Measurements from ENCODE around the gene LRMDA.

The LRMDA gene

DNA sequence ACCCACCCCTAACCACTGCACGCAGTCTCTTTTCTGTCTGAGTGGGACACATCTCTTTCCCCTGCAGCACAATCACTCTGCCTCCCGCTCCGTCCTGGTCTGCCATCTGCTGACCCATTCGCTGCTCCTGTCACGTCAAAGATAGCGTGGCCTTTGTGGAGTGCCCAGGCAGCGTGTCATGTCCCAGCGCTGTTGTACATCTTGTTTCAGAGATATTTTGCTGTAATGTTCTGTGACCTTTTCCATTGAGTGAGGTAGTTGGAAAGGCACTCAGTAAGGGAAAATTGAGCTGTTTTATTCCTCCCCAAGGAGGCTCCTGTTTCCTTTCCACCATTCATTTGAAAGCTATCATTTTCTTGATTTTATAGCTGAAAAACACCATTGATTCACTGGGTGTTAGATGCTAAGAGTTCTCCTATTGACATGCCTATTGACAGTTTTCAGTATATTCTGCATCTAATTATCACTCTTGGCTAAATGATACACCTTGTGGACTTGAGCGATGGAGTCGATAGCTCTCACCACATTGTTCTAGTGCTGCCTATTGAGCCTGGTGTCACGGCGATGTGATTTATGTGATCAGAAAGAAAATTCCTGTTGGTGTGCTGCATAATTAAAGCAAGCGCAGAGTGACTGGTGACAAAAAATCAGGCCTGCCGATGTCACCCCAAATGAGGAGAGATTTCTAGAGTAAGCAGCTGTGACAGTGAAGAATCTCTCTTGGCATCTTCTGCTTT lies 372.6 kb downstream of the LRMDA start:
- no peak for DNase-seq (ENCODE audit: extremely low read depth, low read depth)
- TF ChIP-seq, protein P1, sequence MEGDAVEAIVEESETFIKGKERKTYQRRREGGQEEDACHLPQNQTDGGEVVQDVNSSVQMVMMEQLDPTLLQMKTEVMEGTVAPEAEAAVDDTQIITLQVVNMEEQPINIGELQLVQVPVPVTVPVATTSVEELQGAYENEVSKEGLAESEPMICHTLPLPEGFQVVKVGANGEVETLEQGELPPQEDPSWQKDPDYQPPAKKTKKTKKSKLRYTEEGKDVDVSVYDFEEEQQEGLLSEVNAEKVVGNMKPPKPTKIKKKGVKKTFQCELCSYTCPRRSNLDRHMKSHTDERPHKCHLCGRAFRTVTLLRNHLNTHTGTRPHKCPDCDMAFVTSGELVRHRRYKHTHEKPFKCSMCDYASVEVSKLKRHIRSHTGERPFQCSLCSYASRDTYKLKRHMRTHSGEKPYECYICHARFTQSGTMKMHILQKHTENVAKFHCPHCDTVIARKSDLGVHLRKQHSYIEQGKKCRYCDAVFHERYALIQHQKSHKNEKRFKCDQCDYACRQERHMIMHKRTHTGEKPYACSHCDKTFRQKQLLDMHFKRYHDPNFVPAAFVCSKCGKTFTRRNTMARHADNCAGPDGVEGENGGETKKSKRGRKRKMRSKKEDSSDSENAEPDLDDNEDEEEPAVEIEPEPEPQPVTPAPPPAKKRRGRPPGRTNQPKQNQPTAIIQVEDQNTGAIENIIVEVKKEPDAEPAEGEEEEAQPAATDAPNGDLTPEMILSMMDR (IDR thresholded peaks at IDR 0.05; ENCODE audit: low read depth, low read length), result no peak

DNA sequence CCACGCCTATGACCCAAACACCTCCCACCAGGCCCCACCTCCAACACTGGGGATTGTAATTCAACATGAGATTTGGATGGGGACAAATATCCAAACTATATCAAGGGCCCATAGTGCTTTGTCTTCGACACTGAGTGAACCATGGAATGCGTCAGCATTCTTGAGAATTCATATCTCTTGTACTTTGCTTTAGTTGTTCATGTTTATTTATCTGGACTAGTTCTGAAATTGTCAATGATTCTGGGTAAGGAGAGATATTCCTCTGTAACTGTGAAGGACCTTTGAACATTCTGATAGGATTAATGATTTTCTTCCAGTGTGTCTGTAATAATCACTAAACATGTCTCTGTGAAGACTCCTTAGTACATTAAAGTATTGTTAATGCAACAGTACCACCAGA lies 374.8 kb downstream of the LRMDA start:
- no peak for DNase-seq (ENCODE audit: extremely low read depth, low read depth)
- TF ChIP-seq, protein P1 (IDR thresholded peaks at IDR 0.05; ENCODE audit: low read depth, low read length), result no peak

DNA sequence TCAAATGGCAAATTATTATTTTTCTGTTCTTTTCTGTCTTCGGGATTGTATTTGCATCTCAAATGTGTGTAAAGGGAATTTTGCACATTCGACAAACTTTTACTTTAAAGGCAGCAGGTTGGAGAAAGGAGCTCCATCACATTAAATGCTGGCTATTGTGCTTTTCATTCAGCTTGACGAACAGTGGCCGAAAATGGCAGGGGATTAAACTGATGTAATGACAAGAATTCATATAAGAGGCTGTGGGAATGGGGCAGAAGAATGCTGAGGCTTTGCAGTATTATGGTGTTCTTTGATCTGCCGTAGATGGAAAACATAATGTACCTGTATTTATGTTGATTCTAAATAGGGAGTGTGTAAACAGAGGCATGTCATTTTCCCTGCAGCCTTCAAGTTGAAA lies 376.0 kb downstream of the LRMDA start:
- TF ChIP-seq, protein P1 (IDR thresholded peaks at IDR 0.05; ENCODE audit: low read depth, low read length), result no peak
- no peak for DNase-seq (ENCODE audit: extremely low read depth, low read depth)

DNA sequence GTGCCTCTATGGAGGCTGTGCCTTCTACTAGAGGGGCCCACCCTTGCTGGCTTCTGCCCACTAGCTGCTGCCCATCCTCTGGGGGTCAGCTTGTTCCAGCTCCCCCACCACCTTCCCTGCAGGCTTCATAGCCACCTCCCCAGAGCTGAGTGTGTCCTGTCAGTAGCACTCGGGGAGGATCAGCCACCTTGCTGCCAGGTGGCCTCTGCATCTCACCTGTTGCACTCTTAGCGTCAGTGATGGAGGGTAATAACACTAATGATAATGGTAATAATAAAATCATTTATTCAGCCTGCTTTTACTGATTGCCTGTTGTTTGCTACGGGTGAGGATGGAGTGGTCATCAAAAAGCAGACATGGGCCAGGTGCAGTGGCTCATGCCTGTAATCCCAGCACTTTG lies 377.6 kb downstream of the LRMDA start:
- no peak for DNase-seq (ENCODE audit: extremely low read depth, low read depth)
- TF ChIP-seq, protein P1 (IDR thresholded peaks at IDR 0.05; ENCODE audit: low read depth, low read length), result no peak

DNA sequence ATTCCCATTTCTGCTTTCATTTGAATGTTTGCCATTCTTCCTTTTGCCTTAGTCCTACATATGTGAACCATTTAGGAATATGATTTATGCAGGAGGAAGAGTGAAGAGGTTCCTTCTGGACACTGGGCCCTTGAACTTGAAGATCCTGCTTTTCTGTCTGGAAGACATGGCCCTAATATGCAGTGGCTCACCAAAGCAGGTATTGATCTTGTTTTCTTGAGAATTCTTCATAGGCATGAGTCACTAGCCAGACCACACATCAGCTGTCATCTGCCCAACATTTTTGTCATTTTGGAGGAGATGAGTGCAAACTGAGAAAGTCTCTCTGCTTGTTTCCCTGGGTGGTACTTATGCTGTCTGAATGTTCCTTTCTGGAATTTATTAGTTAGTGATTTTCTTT lies 382.6 kb downstream of the LRMDA start:
- TF ChIP-seq, protein P1 (IDR thresholded peaks at IDR 0.05; ENCODE audit: low read depth, low read length), result no peak
- DNase-seq (ENCODE audit: extremely low read depth, low read depth), result no peak

DNA sequence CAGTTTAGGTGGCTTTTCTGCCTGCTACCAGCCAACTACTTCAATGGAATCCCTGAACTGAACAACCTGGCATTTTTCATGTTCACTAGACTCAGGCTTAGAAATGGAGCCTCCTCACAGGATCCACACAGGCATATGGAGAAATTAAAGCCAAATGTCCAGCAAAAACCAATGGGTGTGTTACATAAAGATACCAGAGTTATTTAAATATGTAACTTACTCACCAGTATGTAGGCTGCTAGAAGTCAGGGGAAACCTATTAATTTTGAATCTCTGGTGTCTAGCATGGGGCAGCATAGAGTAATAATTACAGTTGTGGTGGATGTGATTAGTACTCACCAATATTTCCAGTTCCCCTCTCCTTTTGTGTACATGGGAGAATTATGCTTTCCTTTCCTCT lies 383.6 kb downstream of the LRMDA start:
- TF ChIP-seq, protein P1 (IDR thresholded peaks at IDR 0.05; ENCODE audit: low read depth, low read length), result no peak
- no peak for DNase-seq (ENCODE audit: extremely low read depth, low read depth)

DNA sequence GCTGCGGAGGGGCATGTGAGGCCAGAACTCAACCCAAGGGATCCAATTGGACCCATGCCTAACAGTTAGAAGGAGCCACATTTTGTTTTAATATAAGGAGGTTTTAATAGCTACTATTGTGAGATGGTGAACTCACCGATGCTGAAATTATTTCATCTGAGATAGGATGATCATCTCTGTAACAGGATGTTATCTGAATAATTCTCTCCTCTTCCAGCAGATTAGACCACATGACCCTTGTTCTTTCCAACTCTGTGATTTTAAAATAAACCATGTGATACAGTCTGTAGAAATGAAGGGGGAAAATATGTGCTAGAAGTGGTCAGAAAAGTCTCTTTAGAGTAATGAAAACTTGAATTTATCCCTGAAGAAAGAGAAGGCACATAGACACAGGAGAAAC lies 385.8 kb downstream of the LRMDA start:
- TF ChIP-seq, protein P1 (IDR thresholded peaks at IDR 0.05; ENCODE audit: low read depth, low read length), result no peak
- DNase-seq (ENCODE audit: extremely low read depth, low read depth), result no peak

Data from AG09319 (cell line).